Mucosa of stomach (tissue), 1 donor: ENCODE measurements around the gene FAXDC2.
"Not testable (repeated sequence)": the region's sequence is repeated elsewhere in the genome, so short reads cannot be mapped to it uniquely, and the experiment has no call there.

Experiments
- H3K27me3 ChIP-seq: one replicate; pipeline ENCODE4 v1.7.0; 2013; ENCODE audit warnings: mild to moderate bottlenecking, low read length; ENCODE audit not compliant: control insufficient read depth, insufficient read depth
- H3K36me3 ChIP-seq: one replicate; pipeline ENCODE4 v1.7.0; 2013; ENCODE audit warnings: low read length; ENCODE audit not compliant: control insufficient read depth, insufficient read depth
- H3K4me1 ChIP-seq: one replicate; pipeline ENCODE4 v1.7.0; 2013; ENCODE audit warnings: mild to moderate bottlenecking, low read length; ENCODE audit not compliant: control insufficient read depth, insufficient read depth
- H3K4me3 ChIP-seq: one replicate; pipeline ENCODE4 v1.7.0; 2013; ENCODE audit warnings: low read length
- H3K9ac ChIP-seq: one replicate; pipeline ENCODE4 v1.7.0; 2013; ENCODE audit warnings: mild to moderate bottlenecking, low read length, moderate library complexity
- H3K9me3 ChIP-seq: one replicate; pipeline ENCODE4 v1.7.0; 2013; ENCODE audit warnings: mild to moderate bottlenecking, low read length, moderate library complexity; ENCODE audit not compliant: control insufficient read depth
- donor health status: Pancreatic carcinoma.

Gene FAXDC2

GRCh38 chr5:154822896-154823295 lies 27.5 kb downstream of the FAXDC2 start:
- H3K27me3 ChIP-seq, H3K4me1 ChIP-seq, H3K9me3 ChIP-seq, H3K4me3 ChIP-seq, H3K9ac ChIP-seq, H3K36me3 ChIP-seq: not testable (repeated sequence)

- Histone ChIP-seq H3K27me3 (no peaks in the 10 kb centered on the region), H3K4me3 (no peak overlapping the region), H3K9ac (no peak overlapping the region), H3K9me3 (no peaks in the 10 kb centered on the region), H3K36me3 (peaks cover 12% of the 10 kb centered on the region), H3K4me1 (no peaks in the 10 kb centered on the region)
These were observed 30.0 kb downstream of the FAXDC2 start for GRCh38 chr5:154820383-154820782.

GRCh38 chr5:154819546-154819945 lies 30.9 kb downstream of the FAXDC2 start:
- no peaks in the 10 kb centered on the region for H3K4me1 ChIP-seq
- no peak overlapping the region for H3K9ac ChIP-seq
- H3K27me3 ChIP-seq, result no peaks in the 10 kb centered on the region
- H3K9me3 ChIP-seq, result no peaks in the 10 kb centered on the region
- H3K4me3 ChIP-seq, result no peak overlapping the region
- peaks cover 19% of the 10 kb centered on the region for H3K36me3 ChIP-seq

GRCh38 chr5:154818471-154819116 lies 31.8 kb downstream of the FAXDC2 start:
- Histone ChIP-seq H3K4me1 (no peaks in the 10 kb centered on the region), H3K27me3 (no peaks in the 10 kb centered on the region), H3K4me3 (no peak overlapping the region), H3K9me3 (no peaks in the 10 kb centered on the region), H3K9ac (no peak overlapping the region), H3K36me3 (peaks cover 19% of the 10 kb centered on the region)

GRCh38 chr5:154817815-154818214 lies 32.6 kb downstream of the FAXDC2 start:
- Histone ChIP-seq H3K36me3 (peaks cover 19% of the 10 kb centered on the region), H3K4me1 (no peaks in the 10 kb centered on the region), H3K27me3 (no peaks in the 10 kb centered on the region), H3K9me3 (no peaks in the 10 kb centered on the region), H3K9ac (no peak overlapping the region), H3K4me3 (no peak overlapping the region)

- Histone ChIP-seq H3K9ac (no peak overlapping the region), H3K4me3 (no peak overlapping the region), H3K27me3 (no peaks in the 10 kb centered on the region), H3K4me1 (no peaks in the 10 kb centered on the region), H3K9me3 (no peaks in the 10 kb centered on the region), H3K36me3 (peaks cover 19% of the 10 kb centered on the region)
These were observed 33.4 kb downstream of the FAXDC2 start for GRCh38 chr5:154816891-154817492.

GRCh38 chr5:154815684-154816247 lies 34.6 kb downstream of the FAXDC2 start:
- no peaks in the 10 kb centered on the region for H3K9me3 ChIP-seq
- H3K4me3 ChIP-seq, result no peak overlapping the region
- no peak overlapping the region for H3K9ac ChIP-seq
- H3K4me1 ChIP-seq, result no peaks in the 10 kb centered on the region
- H3K36me3 ChIP-seq, result peaks cover 26% of the 10 kb centered on the region
- no peaks in the 10 kb centered on the region for H3K27me3 ChIP-seq

- Histone ChIP-seq H3K27me3 (no peaks in the 10 kb centered on the region), H3K9ac (no peak overlapping the region), H3K4me1 (no peaks in the 10 kb centered on the region), H3K9me3 (no peaks in the 10 kb centered on the region), H3K4me3 (no peak overlapping the region), H3K36me3 (peaks cover 26% of the 10 kb centered on the region)
These were observed 35.4 kb downstream of the FAXDC2 start for GRCh38 chr5:154815025-154815424.

GRCh38 chr5:154813736-154814135 lies 36.7 kb downstream of the FAXDC2 start:
- no peak overlapping the region for H3K9ac ChIP-seq
- no peaks in the 10 kb centered on the region for H3K27me3 ChIP-seq
- no peaks in the 10 kb centered on the region for H3K4me1 ChIP-seq
- no peaks in the 10 kb centered on the region for H3K9me3 ChIP-seq
- peaks cover 26% of the 10 kb centered on the region for H3K36me3 ChIP-seq
- no peak overlapping the region for H3K4me3 ChIP-seq

- Histone ChIP-seq H3K4me1 (no peaks in the 10 kb centered on the region), H3K36me3 (peaks cover 26% of the 10 kb centered on the region), H3K4me3 (no peak overlapping the region), H3K9ac (no peak overlapping the region), H3K9me3 (no peaks in the 10 kb centered on the region), H3K27me3 (no peaks in the 10 kb centered on the region)
These were observed 37.2 kb downstream of the FAXDC2 start for GRCh38 chr5:154813158-154813557.

GRCh38 chr5:154811653-154812465 lies 38.5 kb downstream of the FAXDC2 start:
- H3K4me1 ChIP-seq, result no peaks in the 10 kb centered on the region
- no peak overlapping the region for H3K9ac ChIP-seq
- H3K9me3 ChIP-seq, result no peaks in the 10 kb centered on the region
- H3K36me3 ChIP-seq, result peaks cover 24% of the 10 kb centered on the region
- no peak overlapping the region for H3K4me3 ChIP-seq
- H3K27me3 ChIP-seq, result no peaks in the 10 kb centered on the region

GRCh38 chr5:154811239-154811638 lies 39.2 kb downstream of the FAXDC2 start:
- H3K4me3 ChIP-seq, result no peak overlapping the region
- H3K36me3 ChIP-seq, result peaks cover 19% of the 10 kb centered on the region
- no peaks in the 10 kb centered on the region for H3K27me3 ChIP-seq
- H3K9ac ChIP-seq, result no peak overlapping the region
- no peaks in the 10 kb centered on the region for H3K4me1 ChIP-seq
- no peaks in the 10 kb centered on the region for H3K9me3 ChIP-seq
